ENCODE results near the gene CENPF.

The CENPF gene

GRCh38 chr1:214623430-214623829 lies 20.4 kb downstream of the CENPF start:
- Histone ChIP-seq H3K36me3 (ENCODE audit: insufficient read depth, low read length) (peaks cover 88% of the 10 kb centered on the region), H3K79me2 (ENCODE audit: insufficient read depth, low read length) (no peaks in the 10 kb centered on the region), H3K27ac (ENCODE audit: low read depth, low read length, poor library complexity, severe bottlenecking) (no peak overlapping the region), H3K4me1 (ENCODE audit: insufficient read depth, low read length, severe bottlenecking) (no peaks in the 10 kb centered on the region), H3K9me2 (ENCODE audit: low read depth, low read length) (no peaks in the 10 kb centered on the region), H4K20me1 (ENCODE audit: insufficient read depth, low read length) (no peaks in the 10 kb centered on the region), H3K4me2 (ENCODE audit: low read length) (no peak overlapping the region), H3K9ac (ENCODE audit: low read length) (no peak overlapping the region), H3K4me3 (ENCODE audit: low read depth, low read length, poor library complexity, severe bottlenecking) (no peak overlapping the region), H3K9me3 (ENCODE audit: low read length) (no peaks in the 10 kb centered on the region), H3K27me3 (ENCODE audit: insufficient read depth, low read length) (no peaks in the 10 kb centered on the region), H2AFZ (ENCODE audit: low read length) (no peak overlapping the region), H3F3A (ENCODE audit: insufficient read depth, low read length) (no peaks in the 10 kb centered on the region)
- TF ChIP-seq EZH2 (IDR thresholded peaks at IDR 0.05; ENCODE audit: borderline replicate concordance, low read length) (no peak), CTCF (IDR thresholded peaks at IDR 0.05; ENCODE audit: low read length) (no peak)

- no peak overlapping the region for H3K4me3 ChIP-seq (ENCODE audit: low read depth, low read length, poor library complexity, severe bottlenecking)
- no peak overlapping the region for H3K27ac ChIP-seq (ENCODE audit: low read depth, low read length, poor library complexity, severe bottlenecking)
- H3K4me2 ChIP-seq (ENCODE audit: low read length): no peak overlapping the region
- H3K9ac ChIP-seq (ENCODE audit: low read length): no peak overlapping the region
- H3K36me3 ChIP-seq (ENCODE audit: insufficient read depth, low read length): peaks cover 93% of the 10 kb centered on the region
- no peaks in the 10 kb centered on the region for H4K20me1 ChIP-seq (ENCODE audit: insufficient read depth, low read length)
- no peak for TF ChIP-seq CTCF (IDR thresholded peaks at IDR 0.05; ENCODE audit: low read length)
- TF ChIP-seq EZH2 (IDR thresholded peaks at IDR 0.05; ENCODE audit: borderline replicate concordance, low read length): no peak
- H3K4me1 ChIP-seq (ENCODE audit: insufficient read depth, low read length, severe bottlenecking): no peaks in the 10 kb centered on the region
- H2AFZ ChIP-seq (ENCODE audit: low read length): no peak overlapping the region
- H3K79me2 ChIP-seq (ENCODE audit: insufficient read depth, low read length): no peaks in the 10 kb centered on the region
- H3K27me3 ChIP-seq (ENCODE audit: insufficient read depth, low read length): no peaks in the 10 kb centered on the region
- H3K9me2 ChIP-seq (ENCODE audit: low read depth, low read length): no peaks in the 10 kb centered on the region
- no peaks in the 10 kb centered on the region for H3F3A ChIP-seq (ENCODE audit: insufficient read depth, low read length)
- no peaks in the 10 kb centered on the region for H3K9me3 ChIP-seq (ENCODE audit: low read length)
Observed at GRCh38 chr1:214632091-214632490, 29.1 kb downstream of the CENPF start.

- no peaks in the 10 kb centered on the region for H3K79me2 ChIP-seq (ENCODE audit: insufficient read depth, low read length)
- H3K4me1 ChIP-seq (ENCODE audit: insufficient read depth, low read length, severe bottlenecking): no peaks in the 10 kb centered on the region
- no peaks in the 10 kb centered on the region for H3K9me2 ChIP-seq (ENCODE audit: low read depth, low read length)
- H3F3A ChIP-seq (ENCODE audit: insufficient read depth, low read length): no peaks in the 10 kb centered on the region
- no peak overlapping the region for H3K4me2 ChIP-seq (ENCODE audit: low read length)
- H3K9ac ChIP-seq (ENCODE audit: low read length): no peak overlapping the region
- no peak overlapping the region for H3K27ac ChIP-seq (ENCODE audit: low read depth, low read length, poor library complexity, severe bottlenecking)
- no peak for TF ChIP-seq CTCF (IDR thresholded peaks at IDR 0.05; ENCODE audit: low read length)
- TF ChIP-seq EZH2 (IDR thresholded peaks at IDR 0.05; ENCODE audit: borderline replicate concordance, low read length): no peak
- H2AFZ ChIP-seq (ENCODE audit: low read length): no peak overlapping the region
- no peaks in the 10 kb centered on the region for H3K27me3 ChIP-seq (ENCODE audit: insufficient read depth, low read length)
- H3K4me3 ChIP-seq (ENCODE audit: low read depth, low read length, poor library complexity, severe bottlenecking): no peak overlapping the region
- no peaks in the 10 kb centered on the region for H3K9me3 ChIP-seq (ENCODE audit: low read length)
- peaks cover 100% of the 10 kb centered on the region for H3K36me3 ChIP-seq (ENCODE audit: insufficient read depth, low read length)
- no peaks in the 10 kb centered on the region for H4K20me1 ChIP-seq (ENCODE audit: insufficient read depth, low read length)
Observed at GRCh38 chr1:214633686-214634085, 30.7 kb downstream of the CENPF start.

Data from OCI-LY1 (cell line).